Stimulated activated CD8-positive, alpha-beta memory T cell treated with anti-CD3 and anti-CD28 coated beads, Interleukin-12 subunit alpha, Interleukin-12 subunit beta, amount 100 ng/mL, for 4 hours (primary cell): ENCODE data around the gene PPP1R7.

Experiments
- DNase-seq: peaks from one replicate; pipeline ENCODE4 v3.0.0-alpha.2; 2020; ENCODE audit warnings: low read depth

Gene PPP1R7

DNA sequence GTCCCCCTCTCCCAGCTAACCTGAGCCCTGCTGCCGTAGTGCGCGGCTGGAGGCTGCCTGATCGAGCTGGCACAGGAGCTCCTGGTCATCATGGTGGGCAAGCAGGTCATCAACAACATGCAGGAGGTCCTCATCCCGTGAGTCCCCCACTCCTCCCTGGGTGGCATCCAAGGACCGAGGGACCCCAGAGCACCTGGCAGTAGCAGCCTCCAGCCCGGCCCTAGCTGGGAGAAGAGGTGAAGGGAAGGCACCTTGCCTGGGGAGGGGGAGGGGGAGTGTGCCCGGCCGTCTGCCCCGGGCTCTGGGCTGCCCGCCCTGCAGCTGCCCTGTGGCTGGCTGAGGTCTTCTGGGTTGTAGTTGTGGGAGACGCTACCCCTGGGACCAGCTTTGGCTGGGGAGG lies 64.5 kb downstream of the PPP1R7 start:
- DNase-seq, result no peak

DNA sequence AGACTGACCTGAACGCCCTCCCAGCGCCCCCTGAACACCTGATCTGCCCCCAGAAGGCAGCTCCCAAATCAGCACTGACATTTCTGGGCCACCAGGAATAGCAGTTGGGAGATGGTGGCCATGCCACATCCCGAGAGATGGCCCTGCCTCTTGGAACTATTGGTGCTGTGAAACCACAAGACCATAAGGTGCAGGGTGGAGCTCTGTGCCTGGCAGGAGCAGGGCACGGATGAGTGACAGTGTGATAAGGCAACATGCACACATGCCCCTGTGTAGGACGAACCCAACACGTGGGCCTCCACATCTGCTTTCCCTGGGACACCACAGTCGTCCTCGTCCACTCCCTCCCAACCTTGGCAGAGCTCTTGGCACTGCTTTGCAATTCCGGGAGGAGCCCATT lies 65.2 kb downstream of the PPP1R7 start:
- DNase-seq, result no peak

DNA sequence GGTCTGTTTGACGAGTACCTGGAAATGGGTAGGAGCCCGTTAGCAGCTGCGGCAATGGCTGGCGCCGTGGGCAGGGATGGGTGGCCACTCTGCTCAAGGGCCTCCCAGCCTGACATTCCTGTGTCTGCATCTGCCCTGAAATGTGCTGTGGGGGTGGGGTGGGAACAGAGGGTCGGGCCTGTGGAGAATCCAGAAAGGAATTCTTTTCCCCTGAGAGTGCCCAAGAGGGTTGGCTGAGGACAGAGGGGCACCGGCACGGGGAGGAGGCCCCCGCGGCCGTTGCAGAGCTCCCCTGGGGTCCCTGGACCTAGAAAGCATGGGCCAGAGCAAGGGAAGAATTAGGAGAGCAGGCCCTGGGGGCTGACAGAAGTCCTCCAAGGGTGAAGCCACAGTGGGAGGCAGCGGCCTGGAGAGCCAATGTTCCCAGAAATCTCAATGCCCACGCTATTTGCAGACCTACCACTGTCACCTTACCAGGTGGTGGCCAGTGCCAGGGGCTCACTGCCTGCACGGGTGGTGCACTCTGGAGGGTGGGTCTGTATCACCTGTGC lies 66.0 kb downstream of the PPP1R7 start:
- no peak for DNase-seq

- DNase-seq, result peak; percentile 8
Observed at GRCh38 chr2:241217320-241218031, 67.2 kb downstream of the PPP1R7 start.

- no peak for DNase-seq
Observed at GRCh38 chr2:241218131-241219029, 68.1 kb downstream of the PPP1R7 start.

DNA sequence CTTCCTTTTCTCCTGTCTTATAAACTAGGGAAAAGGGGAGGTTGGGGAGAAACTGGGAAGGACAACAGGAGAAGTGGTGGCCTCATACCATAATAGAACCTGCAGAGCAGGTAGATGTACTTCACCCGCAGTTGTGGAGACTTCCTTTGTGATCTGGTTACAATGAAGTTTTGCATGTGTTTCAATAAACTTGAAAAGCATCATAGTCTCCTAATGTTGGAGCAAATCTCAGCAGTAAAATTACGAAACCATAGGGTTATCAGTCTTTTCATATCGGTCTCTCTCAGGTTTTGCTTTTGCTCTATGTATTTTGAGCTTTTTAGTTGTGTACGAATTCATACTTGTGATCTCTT lies 68.7 kb downstream of the PPP1R7 start:
- no peak for DNase-seq

GRCh38 chr2:241219856-241220356 lies 69.6 kb downstream of the PPP1R7 start:
- no peak for DNase-seq

DNA sequence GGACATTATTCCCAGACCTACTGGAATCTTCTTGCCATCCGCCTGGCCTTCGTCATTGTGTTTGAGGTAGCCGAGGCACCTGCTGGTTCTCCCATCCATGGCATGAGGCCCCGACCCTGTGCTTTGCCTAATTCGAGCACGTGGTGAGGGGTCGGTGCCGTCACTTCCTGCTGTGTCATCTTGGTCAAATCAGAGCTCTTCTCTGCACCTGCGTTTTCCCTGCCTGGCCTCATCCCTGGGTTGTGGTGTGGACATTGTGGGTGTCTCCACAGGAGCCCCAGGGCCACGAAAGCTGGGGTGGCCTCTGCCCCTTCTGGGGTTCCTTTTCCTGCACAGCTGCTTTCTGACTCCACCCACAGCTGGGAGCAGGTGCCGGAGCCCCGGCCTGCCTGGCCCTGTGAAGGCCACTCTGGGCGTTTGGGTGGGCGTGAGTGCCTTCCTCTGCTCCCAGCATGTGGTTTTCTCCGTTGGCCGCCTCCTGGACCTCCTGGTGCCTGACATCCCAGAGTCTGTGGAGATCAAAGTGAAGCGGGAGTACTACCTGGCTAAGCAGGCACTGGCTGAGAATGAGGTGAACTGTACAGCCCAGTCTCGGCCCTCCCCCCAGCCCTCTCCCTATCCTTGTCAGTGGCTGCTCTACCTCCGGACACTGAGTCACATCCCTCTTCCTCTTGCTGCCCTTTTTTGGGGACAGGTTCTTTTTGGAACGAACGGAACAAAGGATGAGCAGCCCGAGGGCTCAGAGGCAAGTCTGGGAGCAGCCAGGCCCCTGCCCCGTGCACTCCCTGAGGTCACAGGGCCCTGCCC lies 73.1 kb downstream of the PPP1R7 start:
- no peak for DNase-seq

- no peak for DNase-seq
Observed at GRCh38 chr2:241224018-241224850, 74.0 kb downstream of the PPP1R7 start.

DNA sequence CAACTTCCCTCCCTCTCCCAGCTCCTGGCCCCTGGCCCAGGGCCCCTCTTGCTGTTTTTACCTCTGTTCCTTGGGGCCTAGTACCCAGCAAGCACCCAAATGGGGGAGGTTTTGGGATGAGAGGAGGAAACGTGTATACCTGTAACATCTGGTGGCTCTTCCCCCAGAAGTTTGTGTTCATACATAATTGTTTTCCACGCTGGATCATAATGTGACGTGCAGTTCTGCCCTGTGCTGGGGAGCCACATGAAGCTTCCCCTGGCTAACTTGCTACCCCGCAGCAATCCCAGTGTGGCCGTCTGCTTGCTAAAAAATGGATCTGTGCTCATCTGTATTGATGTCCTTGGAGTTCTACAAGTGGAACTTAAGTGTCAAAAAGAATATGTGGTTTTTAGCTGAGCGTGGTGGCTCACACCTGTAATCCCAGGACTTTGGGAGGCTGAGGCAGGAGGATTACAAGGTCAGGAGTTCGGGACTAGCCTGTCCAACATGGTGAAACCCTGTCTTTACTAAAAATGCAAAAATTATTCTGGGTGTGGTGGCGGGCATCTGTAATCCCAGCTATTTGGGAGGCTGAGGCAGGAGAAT lies 74.7 kb downstream of the PPP1R7 start:
- no peak for DNase-seq

GRCh38 chr2:241225545-241225944 lies 75.3 kb downstream of the PPP1R7 start:
- DNase-seq, result no peak

DNA sequence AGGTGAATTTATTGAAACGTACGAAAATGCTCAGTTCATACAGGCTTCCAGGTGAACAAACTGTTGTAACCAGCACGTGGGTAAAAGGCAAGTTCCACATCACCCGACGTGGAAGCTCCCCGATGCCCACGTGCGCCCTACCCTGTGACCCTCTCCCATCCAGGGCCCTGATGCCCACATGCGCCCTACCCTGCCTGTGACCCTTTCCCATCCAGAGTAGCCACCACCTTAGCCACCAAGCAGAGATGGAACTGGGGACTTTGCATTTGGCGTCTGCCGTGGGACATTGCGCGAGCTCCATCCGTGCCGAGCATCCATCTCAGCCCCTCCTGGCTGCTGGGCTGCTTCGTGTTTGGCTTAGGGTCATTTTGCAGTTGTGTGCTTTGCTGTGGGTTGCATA lies 75.7 kb downstream of the PPP1R7 start:
- no peak for DNase-seq

GRCh38 chr2:241226723-241227572 lies 76.7 kb downstream of the PPP1R7 start:
- no peak for DNase-seq

- DNase-seq, result no peak
Observed at GRCh38 chr2:241227594-241227993, 77.3 kb downstream of the PPP1R7 start.

DNA sequence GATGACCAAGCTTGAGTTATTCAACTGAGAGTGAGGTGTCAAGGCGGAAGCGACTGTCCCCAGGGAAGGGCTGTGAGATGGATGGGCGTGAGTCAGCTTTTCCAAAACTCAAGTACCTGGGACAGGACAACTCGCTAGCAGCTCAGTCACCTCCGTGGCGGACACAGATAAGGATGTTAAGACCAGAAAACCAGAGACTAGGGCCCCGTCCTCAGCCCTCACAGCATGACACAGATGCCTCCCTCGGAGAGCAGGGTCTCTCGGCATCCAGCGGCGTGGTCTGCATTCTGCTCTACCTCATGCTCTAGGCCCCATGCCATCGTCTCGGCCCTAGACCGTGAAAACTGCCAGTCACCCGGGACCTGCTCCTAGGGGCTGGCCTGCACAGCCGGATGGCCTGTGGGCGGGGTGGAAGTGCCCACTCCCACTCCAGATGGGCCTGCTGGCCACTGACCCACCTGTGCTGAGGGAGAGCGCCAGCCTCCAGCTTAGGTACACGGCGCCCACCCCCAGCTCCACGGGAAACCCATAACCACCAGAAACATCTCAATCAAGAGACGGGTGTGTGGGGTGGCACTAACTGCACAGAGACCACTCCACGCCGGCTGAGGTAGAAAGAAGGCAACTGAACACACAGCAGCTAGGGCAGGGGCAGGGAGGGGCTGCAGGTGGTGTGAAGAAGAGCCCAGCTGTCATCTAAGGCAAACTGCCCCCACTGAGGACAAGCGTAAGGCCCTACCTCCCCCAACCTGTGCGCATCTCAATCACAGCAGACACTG lies 78.0 kb downstream of the PPP1R7 start:
- no peak for DNase-seq

DNA sequence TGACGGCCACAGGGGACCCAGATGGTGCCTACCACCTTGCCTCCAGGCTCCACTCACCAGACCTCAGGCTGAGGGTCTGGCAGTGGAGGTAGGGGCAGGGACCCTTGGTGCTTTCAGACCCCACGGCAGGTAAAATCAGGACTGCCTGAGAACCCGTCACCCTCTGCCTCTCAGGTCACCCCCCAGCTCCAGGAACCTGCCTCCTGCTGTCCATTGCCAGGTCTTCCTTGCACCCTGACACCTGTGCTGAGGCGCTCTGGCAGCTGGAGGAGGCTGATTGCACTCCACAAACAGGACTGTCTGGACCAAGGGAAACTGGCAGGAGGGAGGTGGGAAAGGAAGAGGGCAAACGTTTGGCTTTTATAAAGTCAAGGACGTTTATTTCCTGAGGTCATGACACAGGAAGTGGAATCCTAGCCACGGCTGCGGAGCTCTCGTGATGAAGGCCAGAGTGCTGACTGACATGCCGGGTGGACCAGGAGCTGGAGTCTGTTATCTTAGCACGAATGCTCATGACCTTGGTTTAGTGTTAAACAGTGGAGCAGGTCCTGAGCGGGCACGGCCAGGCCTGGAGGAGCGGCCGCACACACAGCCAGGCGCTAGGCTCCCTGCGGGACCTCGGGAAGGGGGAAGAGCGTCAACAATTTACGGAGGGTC lies 78.7 kb downstream of the PPP1R7 start:
- DNase-seq, result no peak

DNA sequence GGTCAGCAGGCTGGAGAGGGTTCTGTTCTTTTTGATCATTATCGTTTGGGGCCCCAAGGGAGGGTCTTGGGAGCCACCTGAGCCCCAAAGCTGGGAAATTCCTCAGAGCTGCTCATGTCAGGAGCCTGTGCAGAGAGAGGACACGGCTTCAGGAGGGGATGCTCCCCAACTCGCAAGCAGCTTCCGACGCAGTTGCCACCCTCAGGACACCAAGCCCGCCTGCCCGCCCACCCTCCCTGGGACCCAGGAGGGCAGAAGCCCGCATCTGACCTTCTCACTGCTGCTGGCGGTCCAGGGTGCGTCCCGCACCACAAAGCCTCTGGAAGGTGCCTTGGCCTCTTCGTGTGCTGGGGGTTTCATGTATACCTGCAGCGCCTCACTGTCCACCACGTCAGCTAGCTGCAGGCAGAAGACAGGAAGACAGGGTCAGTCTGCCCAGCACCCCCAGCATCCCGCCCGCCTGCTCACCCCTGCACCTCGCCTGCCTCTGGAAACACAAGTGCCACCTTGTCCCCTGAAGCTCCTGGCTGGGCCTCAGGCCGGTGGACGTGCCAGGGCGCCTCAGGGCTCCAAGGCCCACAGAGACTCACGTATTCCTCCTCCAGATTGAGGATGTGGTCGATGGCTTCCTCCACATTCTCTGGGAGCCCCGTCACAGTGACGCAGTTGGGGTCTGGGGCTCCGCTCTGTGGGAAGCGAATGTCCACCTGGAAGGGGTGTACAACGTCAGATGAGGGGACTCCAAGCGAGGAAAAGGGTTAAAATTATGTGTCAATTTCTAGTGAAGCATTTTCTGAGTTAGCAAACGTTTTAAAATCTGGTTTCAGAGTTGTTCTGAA lies 79.5 kb downstream of the PPP1R7 start:
- no peak for DNase-seq

DNA sequence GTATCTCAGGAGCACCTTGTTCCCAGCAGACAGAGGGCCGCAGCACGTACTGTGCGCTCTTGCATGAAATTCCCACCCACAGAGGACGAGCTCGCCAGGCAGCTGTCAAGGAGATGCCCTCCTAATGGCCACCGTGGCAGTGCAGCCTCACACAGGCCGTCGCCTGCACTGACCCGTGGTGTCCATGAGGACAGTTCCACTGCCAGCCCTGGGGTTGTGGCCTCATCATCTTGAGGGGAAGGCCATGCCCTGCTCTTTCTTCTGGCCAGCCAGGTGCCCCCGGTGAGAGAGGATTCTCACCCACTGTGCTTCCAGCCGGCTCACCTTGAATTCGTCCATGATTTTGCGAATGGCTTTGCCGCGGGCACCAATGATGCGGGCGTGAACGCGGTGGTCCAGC lies 80.2 kb downstream of the PPP1R7 start:
- no peak for DNase-seq
